ENCODE results near the gene COL27A1. TPM values are rescaled to one million over a fixed set of nuclear protein-coding genes. Genes with fewer than 3 reads are reported as not detected.
A peak's percentile ranks its signal among the peaks of the same experiment; 100 is the strongest.

The COL27A1 gene
- total RNA-seq, 1 donor from 2014 or later, result 9.3 TPM

- no peak for TF ChIP-seq CTCF (IDR thresholded peaks at IDR 0.05)
- Histone ChIP-seq H3K27me3 (no peaks in the 10 kb centered on the region), H3K4me1 (peaks cover 0 to 11% of the 10 kb centered on the region in 2 donors), H3K36me3 (no peaks in the 10 kb centered on the region), H3K27ac (no peak overlapping the region), H3K4me3 (no peak overlapping the region), H3K9me3 (no peaks in the 10 kb centered on the region)
- intact Hi-C loops (cut with DNase I), result no loop called here
- DNase-seq (ENCODE audit: low spot score in 2 of 2), result no peak
Measured at GRCh38 chr9:114279693-114280092, 124.4 kb downstream of the COL27A1 start.

- H3K27me3 ChIP-seq, result no peaks in the 10 kb centered on the region
- no peaks in the 10 kb centered on the region for H3K36me3 ChIP-seq
- no peak overlapping the region for H3K27ac ChIP-seq
- no peak overlapping the region for H3K4me3 ChIP-seq
- DNase-seq (ENCODE audit: low spot score in 2 of 2), result peak in 1 of 2 donors; percentile 42
- H3K9me3 ChIP-seq, result no peaks in the 10 kb centered on the region
- peaks cover 0 to 15% of the 10 kb centered on the region in 2 donors for H3K4me1 ChIP-seq
- no peak for TF ChIP-seq CTCF (IDR thresholded peaks at IDR 0.05)
- intact Hi-C loops (cut with DNase I), result no loop called here
Measured at GRCh38 chr9:114280636-114281472, 125.5 kb downstream of the COL27A1 start.

DNA sequence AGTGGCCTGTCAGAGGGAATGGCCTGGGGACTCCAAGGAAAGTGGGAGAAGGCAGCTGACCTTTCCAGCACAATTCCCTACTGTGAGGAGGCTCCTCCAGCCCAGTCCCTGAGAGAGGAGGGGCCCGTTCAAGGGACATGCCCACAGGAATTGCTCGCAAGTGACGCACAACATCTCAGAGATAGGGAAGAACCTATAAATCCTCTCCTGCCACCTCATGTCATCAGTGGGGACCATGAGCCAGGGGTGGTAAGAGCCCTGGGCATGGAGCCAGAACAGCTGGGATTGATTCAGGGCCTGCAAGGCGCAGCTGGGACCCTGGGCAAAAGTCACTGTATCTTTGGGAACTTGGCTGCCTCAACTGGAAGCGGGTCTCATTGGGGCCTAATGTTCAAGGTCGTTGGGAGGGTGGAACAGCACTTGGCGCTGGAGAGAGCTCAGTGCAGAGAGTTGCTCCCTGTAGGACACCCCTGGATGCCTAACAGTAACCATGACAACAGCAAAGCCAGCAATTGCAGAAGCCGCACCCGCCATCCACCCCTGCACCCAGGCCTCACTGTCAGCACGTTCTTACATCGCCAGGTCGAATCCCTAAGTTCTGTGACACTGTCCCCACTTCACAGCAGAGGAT, 126.3 kb downstream of the COL27A1 start:
- peak; percentile 3 to 58 for DNase-seq (ENCODE audit: low spot score in 2 of 2)
- Histone ChIP-seq H3K27me3 (no peaks in the 10 kb centered on the region), H3K27ac (no peak overlapping the region), H3K4me1 (peaks cover 0 to 15% of the 10 kb centered on the region in 2 donors), H3K4me3 (no peak overlapping the region), H3K9me3 (no peaks in the 10 kb centered on the region), H3K36me3 (no peaks in the 10 kb centered on the region)
- intact Hi-C loops (cut with DNase I), result no loop called here
- no peak for TF ChIP-seq CTCF (IDR thresholded peaks at IDR 0.05)

DNA sequence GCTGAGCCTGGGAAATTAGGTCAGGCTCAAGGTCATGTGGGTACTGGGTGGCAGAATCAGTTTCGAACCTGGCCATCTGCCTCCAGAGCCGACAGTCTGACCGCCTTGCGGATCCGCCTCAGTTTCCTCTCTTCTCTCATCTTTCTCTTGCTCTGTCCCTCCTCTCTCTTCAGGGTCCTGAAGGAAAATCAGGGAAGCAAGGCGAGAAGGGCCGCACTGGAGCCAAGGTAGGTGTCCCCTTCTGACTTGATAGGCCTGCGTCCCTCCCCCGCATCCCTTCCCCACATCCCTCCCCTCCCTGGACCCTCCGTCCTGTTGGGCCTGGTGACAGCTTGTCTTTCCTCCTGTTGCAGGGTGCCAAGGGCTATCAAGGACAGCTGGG, 126.8 kb downstream of the COL27A1 start:
- Histone ChIP-seq H3K27me3 (no peaks in the 10 kb centered on the region), H3K9me3 (no peaks in the 10 kb centered on the region), H3K4me1 (peaks cover 0 to 15% of the 10 kb centered on the region in 2 donors), H3K4me3 (no peak overlapping the region), H3K27ac (no peak overlapping the region), H3K36me3 (no peaks in the 10 kb centered on the region)
- intact Hi-C loops (cut with DNase I), result no loop called here
- peak in 1 of 2 donors; percentile 31 for DNase-seq (ENCODE audit: low spot score in 2 of 2)
- TF ChIP-seq CTCF (IDR thresholded peaks at IDR 0.05), result no peak

DNA sequence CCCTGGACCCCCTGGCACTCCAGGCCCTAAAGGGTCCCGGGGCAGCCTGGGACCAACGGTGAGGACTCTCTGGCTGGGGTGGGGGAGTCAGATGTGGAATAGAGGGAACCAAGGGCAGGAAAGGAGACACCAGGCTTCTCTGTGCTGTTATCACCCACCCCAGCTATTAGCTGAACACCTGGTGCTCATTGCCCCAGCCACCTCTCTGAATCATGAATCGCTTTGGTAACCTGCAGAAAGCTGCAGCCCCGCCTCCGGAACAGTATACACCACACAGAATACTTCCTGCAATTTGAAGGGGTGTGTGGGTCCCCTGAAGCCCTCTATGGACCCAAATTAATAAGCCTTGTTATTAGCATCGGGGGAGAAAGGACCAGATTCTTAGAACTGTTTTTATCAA, 127.2 kb downstream of the COL27A1 start:
- no peak overlapping the region for H3K4me3 ChIP-seq
- no peaks in the 10 kb centered on the region for H3K9me3 ChIP-seq
- intact Hi-C loops (cut with DNase I), result no loop called here
- TF ChIP-seq CTCF (IDR thresholded peaks at IDR 0.05), result no peak
- no peaks in the 10 kb centered on the region for H3K36me3 ChIP-seq
- peaks cover 0 to 15% of the 10 kb centered on the region in 2 donors for H3K4me1 ChIP-seq
- DNase-seq (ENCODE audit: low spot score in 2 of 2), result peak; percentile 4 to 25
- no peak overlapping the region for H3K27ac ChIP-seq
- no peaks in the 10 kb centered on the region for H3K27me3 ChIP-seq
